Stimulated activated naive CD8-positive, alpha-beta T cell treated with anti-CD3 and anti-CD28 coated beads, Interleukin-15, Interleukin-2, amounts not matched to agents 100 ng/mL and 50 ng/mL, for 24 hours (primary cell): Measurements from ENCODE around the gene ANKRD12.

ENCODE experiments used
- H3K27ac Mint-ChIP-seq: one replicate; pipeline ENCODE4 v1.8.0; 2021; ENCODE audit warnings: mild to moderate bottlenecking, mixed read lengths
- H3K27me3 Mint-ChIP-seq: one replicate; pipeline ENCODE4 v1.8.0; 2021; ENCODE audit warnings: mixed read lengths
- H3K36me3 Mint-ChIP-seq: one replicate; pipeline ENCODE4 v1.8.0; 2021; ENCODE audit warnings: low read depth, mixed read lengths
- H3K4me1 Mint-ChIP-seq: one replicate; pipeline ENCODE4 v1.8.0; 2021; ENCODE audit warnings: low read depth, mixed read lengths
- H3K4me3 Mint-ChIP-seq: one replicate; pipeline ENCODE4 v1.8.0; 2021; ENCODE audit warnings: mild to moderate bottlenecking, mixed read lengths
- H3K9me3 Mint-ChIP-seq: one replicate; pipeline ENCODE4 v1.8.0; 2021; ENCODE audit warnings: mixed read lengths

Gene ANKRD12

GRCh38 chr18:9283791-9284190 lies 147.2 kb downstream of the ANKRD12 start:
- Mint-ChIP-seq H3K27me3 (no peaks in the 10 kb centered on the region), H3K36me3 (peaks cover 44% of the 10 kb centered on the region), H3K27ac (no peak overlapping the region), H3K9me3 (peaks cover 9% of the 10 kb centered on the region), H3K4me1 (no peaks in the 10 kb centered on the region), H3K4me3 (no peak overlapping the region)

GRCh38 chr18:9285604-9286003 lies 149.0 kb downstream of the ANKRD12 start:
- H3K27ac Mint-ChIP-seq = no peak overlapping the region
- H3K4me1 Mint-ChIP-seq = no peaks in the 10 kb centered on the region
- H3K36me3 Mint-ChIP-seq = peaks cover 31% of the 10 kb centered on the region
- no peaks in the 10 kb centered on the region for H3K27me3 Mint-ChIP-seq
- H3K4me3 Mint-ChIP-seq = no peak overlapping the region
- H3K9me3 Mint-ChIP-seq = peaks cover 9% of the 10 kb centered on the region

- Mint-ChIP-seq H3K4me3 (no peak overlapping the region), H3K27me3 (no peaks in the 10 kb centered on the region), H3K9me3 (peaks cover 13% of the 10 kb centered on the region), H3K27ac (no peak overlapping the region), H3K36me3 (peaks cover 31% of the 10 kb centered on the region), H3K4me1 (no peaks in the 10 kb centered on the region)
Measured at GRCh38 chr18:9287036-9287435, 150.5 kb downstream of the ANKRD12 start.

GRCh38 chr18:9289698-9290097 lies 153.1 kb downstream of the ANKRD12 start:
- peaks cover 33% of the 10 kb centered on the region for H3K36me3 Mint-ChIP-seq
- H3K27me3 Mint-ChIP-seq = no peaks in the 10 kb centered on the region
- no peaks in the 10 kb centered on the region for H3K4me1 Mint-ChIP-seq
- peaks cover 20% of the 10 kb centered on the region for H3K9me3 Mint-ChIP-seq
- no peak overlapping the region for H3K4me3 Mint-ChIP-seq
- H3K27ac Mint-ChIP-seq = no peak overlapping the region

- Mint-ChIP-seq H3K36me3 (peaks cover 33% of the 10 kb centered on the region), H3K4me3 (no peak overlapping the region), H3K4me1 (no peaks in the 10 kb centered on the region), H3K27me3 (no peaks in the 10 kb centered on the region), H3K9me3 (peaks cover 20% of the 10 kb centered on the region), H3K27ac (no peak overlapping the region)
Measured at GRCh38 chr18:9290156-9290555, 153.6 kb downstream of the ANKRD12 start.

GRCh38 chr18:9292047-9292446 lies 155.5 kb downstream of the ANKRD12 start:
- no peak overlapping the region for H3K4me3 Mint-ChIP-seq
- peaks cover 16% of the 10 kb centered on the region for H3K9me3 Mint-ChIP-seq
- H3K27me3 Mint-ChIP-seq = no peaks in the 10 kb centered on the region
- H3K27ac Mint-ChIP-seq = no peak overlapping the region
- peaks cover 22% of the 10 kb centered on the region for H3K36me3 Mint-ChIP-seq
- H3K4me1 Mint-ChIP-seq = no peaks in the 10 kb centered on the region

- no peak overlapping the region for H3K27ac Mint-ChIP-seq
- peaks cover 11% of the 10 kb centered on the region for H3K9me3 Mint-ChIP-seq
- H3K36me3 Mint-ChIP-seq = peaks cover 17% of the 10 kb centered on the region
- H3K27me3 Mint-ChIP-seq = no peaks in the 10 kb centered on the region
- H3K4me1 Mint-ChIP-seq = no peaks in the 10 kb centered on the region
- H3K4me3 Mint-ChIP-seq = no peak overlapping the region
Measured at GRCh38 chr18:9293948-9294347, 157.4 kb downstream of the ANKRD12 start.

- Mint-ChIP-seq H3K9me3 (peaks cover 11% of the 10 kb centered on the region), H3K27me3 (no peaks in the 10 kb centered on the region), H3K36me3 (peaks cover 17% of the 10 kb centered on the region), H3K27ac (no peak overlapping the region), H3K4me1 (no peaks in the 10 kb centered on the region), H3K4me3 (no peak overlapping the region)
Measured at GRCh38 chr18:9296233-9297006, 159.8 kb downstream of the ANKRD12 start.

- Mint-ChIP-seq H3K27ac (no peak overlapping the region), H3K36me3 (peaks cover 13% of the 10 kb centered on the region), H3K9me3 (peaks cover 9% of the 10 kb centered on the region), H3K4me1 (no peaks in the 10 kb centered on the region), H3K4me3 (no peak overlapping the region), H3K27me3 (no peaks in the 10 kb centered on the region)
Measured at GRCh38 chr18:9297007-9297393, 160.4 kb downstream of the ANKRD12 start.

- peaks cover 47% of the 10 kb centered on the region for H3K9me3 Mint-ChIP-seq
- no peaks in the 10 kb centered on the region for H3K4me1 Mint-ChIP-seq
- H3K36me3 Mint-ChIP-seq = peaks cover 3% of the 10 kb centered on the region
- no peak overlapping the region for H3K27ac Mint-ChIP-seq
- peaks cover 9% of the 10 kb centered on the region for H3K27me3 Mint-ChIP-seq
- H3K4me3 Mint-ChIP-seq = no peak overlapping the region
Measured at GRCh38 chr18:9304388-9305070, 167.9 kb downstream of the ANKRD12 start.

GRCh38 chr18:9319333-9319732 lies 182.8 kb downstream of the ANKRD12 start:
- Mint-ChIP-seq H3K4me1 (no peaks in the 10 kb centered on the region), H3K27ac (no peak overlapping the region), H3K9me3 (peaks cover 8% of the 10 kb centered on the region), H3K27me3 (peaks cover 14% of the 10 kb centered on the region), H3K4me3 (no peak overlapping the region), H3K36me3 (peaks cover 7% of the 10 kb centered on the region)

- peaks cover 8% of the 10 kb centered on the region for H3K9me3 Mint-ChIP-seq
- H3K4me1 Mint-ChIP-seq = no peaks in the 10 kb centered on the region
- peaks cover 14% of the 10 kb centered on the region for H3K27me3 Mint-ChIP-seq
- no peak overlapping the region for H3K27ac Mint-ChIP-seq
- H3K36me3 Mint-ChIP-seq = peaks cover 7% of the 10 kb centered on the region
- no peak overlapping the region for H3K4me3 Mint-ChIP-seq
Measured at GRCh38 chr18:9321017-9321452, 184.5 kb downstream of the ANKRD12 start.

- Mint-ChIP-seq H3K27me3 (peaks cover 14% of the 10 kb centered on the region), H3K4me1 (no peaks in the 10 kb centered on the region), H3K9me3 (peaks cover 8% of the 10 kb centered on the region), H3K27ac (no peak overlapping the region), H3K36me3 (peaks cover 7% of the 10 kb centered on the region), H3K4me3 (no peak overlapping the region)
Measured at GRCh38 chr18:9321736-9322135, 185.2 kb downstream of the ANKRD12 start.

- Mint-ChIP-seq H3K27me3 (peaks cover 14% of the 10 kb centered on the region), H3K27ac (no peak overlapping the region), H3K4me3 (no peak overlapping the region), H3K9me3 (peaks cover 8% of the 10 kb centered on the region), H3K4me1 (no peaks in the 10 kb centered on the region), H3K36me3 (peaks cover 7% of the 10 kb centered on the region)
Measured at GRCh38 chr18:9322744-9323143, 186.2 kb downstream of the ANKRD12 start.

- H3K4me1 Mint-ChIP-seq = no peaks in the 10 kb centered on the region
- peaks cover 7% of the 10 kb centered on the region for H3K36me3 Mint-ChIP-seq
- no peak overlapping the region for H3K4me3 Mint-ChIP-seq
Measured at GRCh38 chr18:9323750-9324445, 187.3 kb downstream of the ANKRD12 start.

More at GRCh38 chr18:9323750-9324445, 187.3 kb downstream of the ANKRD12 start:
- Mint-ChIP-seq H3K27me3 (peaks cover 17% of the 10 kb centered on the region), H3K9me3 (peaks cover 8% of the 10 kb centered on the region), H3K27ac (no peak overlapping the region)
